ENCODE data around the gene TEX13D. TPM values are rescaled to one million over a fixed set of nuclear protein-coding genes. Genes with fewer than 3 reads are reported as not detected.
"Not testable (repeated sequence)": the region's sequence is repeated elsewhere in the genome, so short reads cannot be mapped to it uniquely, and the experiment has no call there.

The TEX13D gene
- total RNA-seq = not detected

DNA sequence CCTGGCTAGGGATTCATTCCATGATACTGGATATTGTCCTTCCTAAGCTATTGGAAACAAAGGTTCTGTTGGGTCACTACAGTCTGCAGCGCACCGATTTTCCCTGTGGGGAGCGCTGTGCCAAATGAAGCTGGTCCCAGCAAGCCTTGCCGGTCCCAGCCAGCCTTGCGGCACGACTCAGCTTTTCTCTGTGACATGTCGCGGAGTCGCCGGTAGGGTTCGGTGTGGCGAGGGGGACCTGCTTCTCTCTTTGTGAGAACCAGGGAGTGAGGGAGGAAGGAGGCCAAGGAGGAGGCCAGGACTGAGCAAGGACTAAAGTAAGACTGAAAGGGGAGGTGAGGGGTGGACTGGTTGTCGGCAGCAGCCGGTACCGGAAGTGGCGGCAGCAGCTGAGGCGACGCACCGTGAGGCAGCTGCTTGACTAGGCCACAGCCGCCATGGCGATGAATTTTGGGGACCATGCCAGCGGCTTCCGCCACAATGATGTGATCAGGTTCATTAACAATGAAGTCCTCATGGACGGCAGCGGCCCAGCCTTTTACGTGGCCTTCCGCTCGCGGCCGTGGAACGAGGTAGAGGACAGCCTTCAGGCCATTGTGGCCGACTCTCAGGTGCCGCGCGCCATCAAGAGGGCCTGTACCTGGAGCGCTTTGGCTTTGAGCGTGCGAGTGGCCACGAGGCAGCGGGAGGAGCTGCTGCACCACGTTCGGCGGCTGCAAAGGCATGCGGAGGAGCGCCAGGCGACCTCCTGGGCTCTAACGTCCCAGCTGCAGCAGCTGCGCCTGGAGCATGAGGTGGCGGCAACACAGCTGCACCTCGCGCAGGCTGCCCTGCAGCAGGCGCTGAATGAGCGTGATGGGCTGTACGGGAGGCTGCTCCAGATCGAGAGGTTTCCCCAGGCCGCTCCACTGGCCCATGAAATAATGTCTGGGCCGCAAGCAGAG lies at the start of gene TEX13D:
TEX13D (plus strand) TSS at position 180 of the 944 bp plus-strand sequence; CDS start at position 438, 258 bp downstream.
- ATAC-seq (ENCODE audit: low FRiP score in 2 of 2) = no peak

DNA sequence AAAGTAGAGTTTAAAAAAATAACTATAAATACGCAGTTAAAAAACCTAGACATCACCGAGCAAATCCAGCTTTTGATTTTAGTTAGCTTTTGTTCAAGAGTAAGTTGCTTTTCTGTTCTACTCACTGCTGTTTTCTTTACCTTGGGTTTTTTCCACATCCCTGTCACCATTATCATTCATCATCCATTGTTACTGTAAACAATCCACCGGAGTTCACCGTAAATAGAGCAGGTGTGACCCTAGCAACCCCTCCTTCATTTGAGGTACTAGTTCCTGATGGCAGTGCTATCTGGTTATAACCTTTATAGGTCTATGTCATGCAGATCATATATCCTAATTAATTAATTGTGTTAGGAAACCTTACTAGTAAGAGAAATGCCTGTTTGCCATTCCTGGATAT lies 43.0 kb upstream of the TEX13D start:
- DNase-seq (no peak), ATAC-seq (ENCODE audit: low FRiP score in 2 of 2) (no peak)
- TF ChIP-seq, protein P1, sequence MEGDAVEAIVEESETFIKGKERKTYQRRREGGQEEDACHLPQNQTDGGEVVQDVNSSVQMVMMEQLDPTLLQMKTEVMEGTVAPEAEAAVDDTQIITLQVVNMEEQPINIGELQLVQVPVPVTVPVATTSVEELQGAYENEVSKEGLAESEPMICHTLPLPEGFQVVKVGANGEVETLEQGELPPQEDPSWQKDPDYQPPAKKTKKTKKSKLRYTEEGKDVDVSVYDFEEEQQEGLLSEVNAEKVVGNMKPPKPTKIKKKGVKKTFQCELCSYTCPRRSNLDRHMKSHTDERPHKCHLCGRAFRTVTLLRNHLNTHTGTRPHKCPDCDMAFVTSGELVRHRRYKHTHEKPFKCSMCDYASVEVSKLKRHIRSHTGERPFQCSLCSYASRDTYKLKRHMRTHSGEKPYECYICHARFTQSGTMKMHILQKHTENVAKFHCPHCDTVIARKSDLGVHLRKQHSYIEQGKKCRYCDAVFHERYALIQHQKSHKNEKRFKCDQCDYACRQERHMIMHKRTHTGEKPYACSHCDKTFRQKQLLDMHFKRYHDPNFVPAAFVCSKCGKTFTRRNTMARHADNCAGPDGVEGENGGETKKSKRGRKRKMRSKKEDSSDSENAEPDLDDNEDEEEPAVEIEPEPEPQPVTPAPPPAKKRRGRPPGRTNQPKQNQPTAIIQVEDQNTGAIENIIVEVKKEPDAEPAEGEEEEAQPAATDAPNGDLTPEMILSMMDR (IDR thresholded peaks at IDR 0.05) = no peak
- TF ChIP-seq POLR2AphosphoS5 (IDR thresholded peaks at IDR 0.05) = no peak
- TF ChIP-seq POLR2A (IDR thresholded peaks at IDR 0.05) = no peak
- no peak for TF ChIP-seq EP300 (IDR thresholded peaks at IDR 0.05)
- Histone ChIP-seq H3K36me3 (no peaks in the 10 kb centered on the region), H3K27ac (no peak overlapping the region), H3K9me3 (no peaks in the 10 kb centered on the region), H3K4me1 (no peaks in the 10 kb centered on the region), H3K4me3 (no peak overlapping the region), H3K27me3 (no peaks in the 10 kb centered on the region)
- 50 to 68% methylated on average over 4 of the region's 4 CpGs for WGBS, 2 donors

More for the DNA sequence above, at the start of gene TEX13D:
- WGBS, 2 donors = 93 to 94% methylated on average over 18 to 57 of the region's 57 CpGs
- TF ChIP-seq EP300 (IDR thresholded peaks at IDR 0.05) (no peak), POLR2AphosphoS5 (IDR thresholded peaks at IDR 0.05) (no peak), POLR2A (IDR thresholded peaks at IDR 0.05) (no peak)
- TF ChIP-seq, protein P1 (IDR thresholded peaks at IDR 0.05) = no peak
- no peaks in the 10 kb centered on the region for H3K27me3 ChIP-seq
- H3K9me3 ChIP-seq = no peaks in the 10 kb centered on the region
- no peaks in the 10 kb centered on the region for H3K36me3 ChIP-seq
- no peaks in the 10 kb centered on the region for H3K4me1 ChIP-seq
- H3K27ac ChIP-seq = no peak within 1 kb of the TSS
- peak in 1 of 2 donors; percentile 48 for DNase-seq
- no peak within 1 kb of the TSS for H3K4me3 ChIP-seq

DNA sequence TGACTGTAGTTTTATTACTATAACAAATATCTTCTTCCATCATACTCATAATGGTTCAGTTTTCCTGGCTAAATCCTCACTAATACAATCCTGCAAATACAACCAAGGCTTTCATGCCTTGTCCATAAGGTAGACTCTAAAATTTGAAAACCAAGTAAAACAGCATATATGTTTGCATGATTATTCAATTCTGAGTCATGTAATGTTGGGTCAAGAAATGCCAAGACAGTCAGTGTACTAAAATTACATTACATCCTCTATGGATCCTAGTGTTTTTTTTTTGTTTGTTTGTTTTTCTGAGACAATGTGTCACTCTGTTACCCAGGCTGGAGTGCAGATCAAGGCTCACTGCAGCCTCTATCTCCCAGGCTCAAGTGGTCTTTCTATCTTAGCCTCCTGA lies 38.6 kb upstream of the TEX13D start:
- TF ChIP-seq, protein P1 (IDR thresholded peaks at IDR 0.05) = no peak
- no peak for TF ChIP-seq POLR2A (IDR thresholded peaks at IDR 0.05)
- TF ChIP-seq POLR2AphosphoS5 (IDR thresholded peaks at IDR 0.05) = no peak
- TF ChIP-seq EP300 (IDR thresholded peaks at IDR 0.05) = no peak

DNA sequence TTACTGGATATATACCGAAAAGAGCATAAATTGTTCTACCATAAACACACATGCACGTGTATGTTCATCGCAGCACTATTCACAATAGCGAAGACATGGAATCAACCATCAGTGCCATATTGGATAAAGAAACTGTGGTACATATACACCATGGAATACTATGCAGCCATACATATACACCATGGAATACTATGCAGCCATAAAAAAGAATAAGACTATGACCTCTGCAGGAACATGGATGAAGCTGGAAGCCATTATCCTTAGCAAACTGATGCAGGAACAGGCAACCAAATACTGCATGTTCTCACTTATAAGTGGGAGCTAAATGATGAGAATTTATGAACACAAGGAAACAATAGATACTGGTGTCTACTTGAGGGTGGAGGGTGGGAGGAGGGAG lies 33.1 kb upstream of the TEX13D start:
- not testable (repeated sequence) for H3K36me3 ChIP-seq; H3K9me3 ChIP-seq; H3K27me3 ChIP-seq; H3K4me1 ChIP-seq; DNase-seq; H3K27ac ChIP-seq; H3K4me3 ChIP-seq; ATAC-seq (ENCODE audit: low FRiP score in 2 of 2)
- 87 to 95% methylated on average over 4 of the region's 4 CpGs for WGBS, 2 donors

More for the DNA sequence above, 38.6 kb upstream of the TEX13D start:
- ATAC-seq (ENCODE audit: low FRiP score in 2 of 2) (no peak), DNase-seq (no peak)
- H3K9me3 ChIP-seq = no peaks in the 10 kb centered on the region
- no peaks in the 10 kb centered on the region for H3K4me1 ChIP-seq
- no peaks in the 10 kb centered on the region for H3K27me3 ChIP-seq
- H3K36me3 ChIP-seq = no peaks in the 10 kb centered on the region
- no peak overlapping the region for H3K27ac ChIP-seq
- no peak overlapping the region for H3K4me3 ChIP-seq

DNA sequence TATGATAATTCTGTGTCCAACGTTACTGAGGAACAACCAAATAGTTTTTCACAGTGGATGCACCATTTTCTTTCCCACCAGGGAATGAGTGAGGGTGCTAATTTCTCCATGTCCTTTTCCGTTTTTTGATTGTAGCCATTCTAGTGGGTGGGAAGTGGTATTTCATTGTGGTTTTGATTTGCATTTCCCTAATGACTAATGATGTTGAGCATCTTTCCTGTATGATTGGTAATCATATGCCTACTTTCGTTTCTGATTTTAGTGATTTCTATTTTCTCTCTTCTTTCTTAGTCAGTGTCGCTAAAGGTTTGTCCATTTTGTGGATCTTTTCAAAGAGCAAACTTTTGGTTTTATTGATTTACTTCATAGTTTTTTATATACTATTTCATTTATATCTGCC lies 32.1 kb upstream of the TEX13D start:
- DNase-seq (no peak), ATAC-seq (ENCODE audit: low FRiP score in 2 of 2) (no peak)
- Histone ChIP-seq H3K4me3 (no peak overlapping the region), H3K27ac (no peak overlapping the region), H3K9me3 (no peaks in the 10 kb centered on the region), H3K4me1 (no peaks in the 10 kb centered on the region), H3K36me3 (no peaks in the 10 kb centered on the region), H3K27me3 (no peaks in the 10 kb centered on the region)
- TF ChIP-seq, protein P1 (IDR thresholded peaks at IDR 0.05) = no peak
- no peak for TF ChIP-seq EP300 (IDR thresholded peaks at IDR 0.05)
- TF ChIP-seq POLR2AphosphoS5 (IDR thresholded peaks at IDR 0.05) = no peak
- TF ChIP-seq POLR2A (IDR thresholded peaks at IDR 0.05) = no peak
- WGBS, 2 donors = 70 to 80% methylated on average over 4 of the region's 4 CpGs
